Activated CD8-positive, alpha-beta memory T cell treated with anti-CD3 and anti-CD28 coated beads, Interleukin-2, amount 50 U/mL, for 48 hours (primary cell): ENCODE results near the gene PRICKLE4.
"Not testable (repeated sequence)": the region's sequence is repeated elsewhere in the genome, so short reads cannot be mapped to it uniquely, and the experiment has no call there.

ENCODE experiments used
- DNase-seq: peaks from one replicate; pipeline ENCODE4 v3.0.0-alpha.2; 2020

PRICKLE4 gene

GRCh38 chr6:41746107-41746506 is 34.5 kb upstream of the PRICKLE4 start:
- no peak for DNase-seq

GRCh38 chr6:41747256-41748101 is 33.1 kb upstream of the PRICKLE4 start, which contains the start of gene PGC:
Gene PGC (minus strand): TSS chr6:41747397. CDS start chr6:41747334, 63 bp downstream.
- no peak for DNase-seq

GRCh38 chr6:41748102-41748477 is 32.5 kb upstream of the PRICKLE4 start:
- no peak for DNase-seq

GRCh38 chr6:41748542-41748941 is 32.0 kb upstream of the PRICKLE4 start:
- no peak for DNase-seq

DNA sequence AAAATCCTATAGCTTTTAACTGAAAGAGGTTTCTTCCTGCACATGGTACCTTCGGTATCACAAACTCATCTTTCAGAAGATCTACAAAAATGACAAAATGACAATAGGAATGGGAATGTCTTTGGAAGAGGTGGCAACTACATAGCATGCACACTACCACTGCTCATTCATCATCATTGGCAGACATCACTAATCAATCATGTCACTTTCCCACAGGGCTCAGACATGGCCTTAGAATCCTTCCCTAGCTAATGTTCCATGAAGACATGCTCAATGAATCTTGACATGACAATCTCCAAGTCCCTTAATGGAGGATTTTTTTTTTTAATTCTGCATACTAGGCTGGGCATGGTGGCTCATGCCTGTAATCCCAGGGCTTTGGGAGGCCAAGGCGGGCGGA is 30.2 kb upstream of the PRICKLE4 start:
- DNase-seq, result no peak

GRCh38 chr6:41755895-41756294 is 24.7 kb upstream of the PRICKLE4 start:
- no peak for DNase-seq

DNA sequence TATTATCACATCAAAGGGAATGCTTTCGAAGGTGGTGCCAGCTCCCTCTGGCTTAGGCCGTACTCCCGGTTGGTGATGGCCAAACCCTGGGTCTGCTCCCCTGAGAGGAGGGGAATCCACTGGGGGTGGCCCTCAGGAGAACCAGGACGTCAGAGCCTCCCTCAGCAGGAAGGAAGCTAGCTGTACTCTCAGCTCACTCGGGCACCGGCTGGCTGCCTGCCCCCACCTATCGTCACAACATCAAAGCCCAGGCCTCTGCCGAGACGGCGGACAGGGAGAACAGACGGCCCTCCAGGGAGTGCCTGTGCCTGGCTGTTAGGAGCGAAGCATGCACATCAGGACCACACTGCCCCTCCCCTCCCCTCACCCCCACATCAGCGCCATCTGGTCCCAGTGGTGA is 24.2 kb upstream of the PRICKLE4 start:
- DNase-seq, result no peak

DNA sequence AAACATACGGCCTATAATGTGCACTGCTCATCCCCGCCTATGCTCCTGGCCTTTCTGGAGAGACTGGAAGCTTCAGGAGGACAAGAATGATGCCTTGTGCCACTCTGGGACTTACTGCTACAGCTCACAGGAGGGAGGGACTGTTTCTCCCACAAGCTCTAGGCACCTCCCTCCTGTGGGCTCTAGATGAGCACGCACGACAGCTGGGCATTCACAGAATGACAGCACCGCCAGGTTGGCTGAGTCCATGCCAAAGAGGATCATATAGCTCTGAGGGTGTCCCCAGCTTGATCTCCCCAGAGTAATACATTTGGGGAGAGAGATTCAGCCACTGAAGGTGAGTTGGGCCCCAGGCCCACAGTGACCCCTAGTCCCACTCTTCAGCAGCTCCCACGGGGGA is 23.3 kb upstream of the PRICKLE4 start:
- DNase-seq, result no peak

DNA sequence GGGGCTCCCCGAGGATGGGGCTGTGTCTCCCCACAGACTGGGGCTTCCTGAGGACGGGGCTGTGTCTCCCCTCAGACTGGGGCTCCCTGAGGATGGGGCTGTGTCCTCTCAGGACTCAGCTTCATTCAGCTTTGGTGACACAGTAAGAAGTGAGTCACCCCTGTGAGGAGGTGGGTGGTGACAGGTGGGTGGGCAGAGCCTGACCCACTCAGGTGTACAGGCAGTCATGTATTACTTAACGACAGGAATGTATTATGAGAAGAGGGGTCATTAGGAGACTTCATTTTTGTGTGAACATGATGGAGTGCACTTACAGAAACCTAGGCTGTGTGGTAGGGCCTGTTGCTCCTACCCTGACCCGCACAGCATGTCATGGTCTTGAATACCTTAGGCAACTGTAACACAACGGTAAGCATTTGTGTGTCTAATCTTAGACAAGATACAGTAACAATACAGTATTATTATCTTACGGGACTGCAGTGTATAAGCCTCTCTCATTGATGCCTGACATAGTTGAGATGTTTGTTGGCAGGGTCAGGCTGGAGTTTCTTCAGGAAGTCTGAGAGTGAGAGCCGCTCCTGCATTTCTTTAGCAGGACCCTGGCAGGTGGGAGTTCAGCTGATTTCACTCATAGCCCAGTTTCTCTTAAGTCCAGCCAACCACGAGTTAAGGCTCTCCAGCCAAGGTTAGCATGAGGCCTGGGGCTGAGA is 22.5 kb upstream of the PRICKLE4 start:
- no peak for DNase-seq

DNA sequence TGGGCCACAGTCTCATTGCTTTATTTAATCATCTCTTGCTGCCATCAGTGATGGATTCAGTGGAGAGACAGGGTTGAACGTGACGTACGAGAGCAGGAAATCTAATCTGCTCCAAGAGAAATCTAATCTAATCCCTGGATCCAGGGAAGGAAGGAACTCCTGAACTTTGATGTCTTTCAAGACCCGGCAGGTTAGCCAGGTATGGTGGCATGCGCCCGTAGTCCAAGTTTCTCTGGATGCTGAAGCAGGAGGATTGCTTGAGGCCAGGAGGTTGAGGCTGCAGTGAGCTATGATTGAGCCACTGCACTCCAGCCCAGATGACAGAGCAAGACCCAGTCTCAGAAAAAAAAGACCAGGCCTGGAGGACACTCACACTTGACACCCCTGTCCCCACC is 21.9 kb upstream of the PRICKLE4 start:
- DNase-seq, result no peak

DNA sequence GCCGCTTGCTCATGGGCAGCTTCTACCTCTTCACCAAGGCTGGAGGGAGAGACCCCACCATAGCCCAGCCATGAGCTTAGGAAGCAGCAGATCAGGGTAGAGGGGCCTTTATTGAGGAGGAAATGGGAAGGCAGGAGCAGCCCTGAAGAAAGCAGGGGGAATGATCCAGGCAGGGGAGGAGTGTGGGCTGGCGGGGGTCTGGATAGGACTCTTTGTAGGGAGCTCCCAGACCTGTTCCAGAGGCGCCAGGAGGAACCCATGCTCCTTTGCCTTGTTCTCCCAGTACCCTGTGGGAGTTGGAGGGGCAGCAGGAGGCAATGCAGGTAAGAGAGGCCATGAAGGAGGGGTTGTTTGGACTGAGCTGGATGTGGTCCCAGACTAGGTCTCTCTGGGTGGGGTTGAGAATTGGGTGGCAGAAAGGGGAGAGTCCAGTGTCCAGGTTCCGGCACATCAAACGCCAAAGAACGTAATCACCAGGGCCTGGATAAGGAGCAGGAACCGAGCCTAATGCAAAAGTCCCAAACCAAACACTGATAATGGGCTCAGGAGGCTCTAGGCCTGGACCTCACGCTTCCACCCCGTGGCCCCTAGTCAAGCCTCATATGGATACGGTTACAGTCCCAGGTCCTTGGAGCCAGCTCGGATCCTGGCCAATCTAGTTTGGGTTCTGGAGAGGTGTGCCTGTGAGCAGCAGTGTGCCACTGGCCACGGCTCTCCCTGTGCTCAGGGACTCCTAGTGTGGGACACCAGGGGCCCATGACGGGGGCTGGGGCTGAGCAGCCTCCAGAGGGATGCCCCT is 21.3 kb upstream of the PRICKLE4 start:
- no peak for DNase-seq

GRCh38 chr6:41759905-41760579 is 20.5 kb upstream of the PRICKLE4 start:
- no peak for DNase-seq

DNA sequence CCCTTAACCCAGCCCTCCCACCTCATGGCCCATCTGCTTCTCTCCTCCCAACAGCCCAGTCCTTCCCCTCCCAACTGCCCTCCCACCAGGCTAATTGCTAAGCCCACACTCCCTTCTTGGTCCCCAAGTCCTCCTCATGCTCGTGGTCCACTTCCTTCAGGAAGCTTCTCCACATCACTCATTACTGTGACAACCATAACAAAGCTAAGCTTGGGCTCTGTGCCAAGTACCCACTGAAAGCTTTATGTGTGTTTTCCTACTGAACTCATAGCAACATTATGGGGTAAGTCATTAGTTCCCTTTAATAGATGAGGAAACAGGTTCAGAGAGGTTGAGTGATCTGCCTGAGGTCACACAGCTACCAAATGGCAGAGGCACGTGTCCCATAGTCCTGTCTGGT is 17.1 kb upstream of the PRICKLE4 start:
- DNase-seq, result no peak

DNA sequence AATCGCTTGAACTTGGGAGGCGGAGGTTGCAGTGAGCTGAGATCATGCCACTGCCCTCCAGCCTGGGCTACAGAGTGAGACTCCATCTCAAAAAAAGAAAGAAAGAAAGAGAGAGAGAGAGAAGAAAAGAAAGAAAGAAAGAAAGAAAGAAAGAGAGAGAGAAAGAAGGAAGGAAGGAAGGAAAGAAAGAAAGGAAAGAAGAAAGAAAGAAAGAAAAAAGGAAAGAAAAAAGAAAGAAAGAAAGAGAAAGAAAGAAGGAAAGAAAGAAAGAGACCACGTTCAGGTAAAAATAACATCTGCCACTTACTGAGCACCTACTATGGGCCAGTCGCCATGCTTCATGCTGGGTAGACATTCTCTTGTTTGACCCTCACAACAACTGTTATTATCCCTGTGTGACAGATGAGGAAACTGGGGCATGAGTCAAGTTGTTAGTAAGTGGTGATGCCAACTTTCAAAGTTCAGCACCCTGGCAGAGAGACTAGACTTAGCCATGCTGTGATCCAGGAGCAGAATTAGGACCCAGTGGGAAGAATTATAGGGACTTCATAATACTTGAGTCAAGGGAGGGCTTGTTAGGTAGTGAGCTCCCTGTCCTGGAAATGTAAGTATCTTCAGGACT is 14.4 kb upstream of the PRICKLE4 start:
- DNase-seq, result not testable (repeated sequence)

- no peak for DNase-seq
Measured at GRCh38 chr6:41767112-41767833, 13.3 kb upstream of the PRICKLE4 start.

DNA sequence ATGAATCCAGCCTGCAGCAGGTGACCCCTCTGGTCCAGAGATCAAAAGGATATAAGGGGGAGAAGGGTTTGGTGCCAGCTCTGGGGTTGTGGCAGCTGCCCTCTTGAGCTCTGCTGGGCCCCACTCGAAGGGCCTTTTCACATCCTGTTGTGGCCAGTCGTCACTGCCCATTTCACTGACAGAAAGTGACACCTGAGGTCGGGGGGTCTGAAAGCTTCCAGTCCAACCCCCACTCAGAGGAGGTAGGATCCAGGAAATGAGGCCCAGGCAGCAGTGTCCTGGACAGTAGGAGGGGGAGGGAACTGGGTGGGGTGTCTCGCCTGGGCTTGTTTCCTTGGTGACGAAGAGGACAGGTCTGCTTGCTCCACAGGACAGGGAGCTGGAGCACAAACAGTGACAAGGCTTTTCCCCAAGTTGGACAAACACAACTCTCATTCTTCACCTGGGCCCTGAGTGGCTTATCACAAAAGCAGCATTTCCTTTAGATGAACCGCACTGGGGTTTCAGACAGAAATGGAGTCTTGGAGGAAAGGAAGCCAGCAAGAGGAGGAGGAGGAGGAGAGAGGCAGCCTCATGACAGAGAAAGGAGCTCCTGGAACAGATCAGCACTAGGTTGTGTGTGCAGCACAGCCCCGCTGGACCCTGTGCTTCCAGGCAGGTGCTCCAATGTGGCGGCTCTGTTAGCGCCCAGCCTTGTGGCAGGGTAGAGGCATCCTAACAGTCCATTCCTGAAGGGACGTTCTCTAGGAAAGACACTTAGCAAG is 11.9 kb upstream of the PRICKLE4 start:
- DNase-seq, result no peak

DNA sequence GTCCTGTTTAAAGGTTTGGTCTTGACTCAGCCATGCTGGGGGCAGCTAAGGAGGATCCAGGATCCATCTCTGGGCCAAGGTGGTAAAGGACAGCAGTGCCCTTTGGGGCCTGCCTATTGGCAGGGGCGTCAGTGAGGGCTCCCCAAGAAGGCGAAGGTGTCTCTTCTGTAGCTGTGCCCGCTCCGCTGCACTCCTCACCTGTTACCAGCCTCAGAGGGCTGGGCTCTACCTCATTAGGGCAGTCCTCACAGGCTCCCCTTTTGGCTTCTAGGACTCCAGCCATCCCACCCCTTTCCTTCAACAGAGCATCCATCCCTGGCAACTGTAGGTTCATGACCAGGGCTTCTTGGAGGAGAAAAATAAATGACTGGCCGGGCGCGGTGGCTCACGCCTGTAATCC is 11.2 kb upstream of the PRICKLE4 start:
- DNase-seq, result no peak

GRCh38 chr6:41770381-41771057 is 10.1 kb upstream of the PRICKLE4 start:
- no peak for DNase-seq

DNA sequence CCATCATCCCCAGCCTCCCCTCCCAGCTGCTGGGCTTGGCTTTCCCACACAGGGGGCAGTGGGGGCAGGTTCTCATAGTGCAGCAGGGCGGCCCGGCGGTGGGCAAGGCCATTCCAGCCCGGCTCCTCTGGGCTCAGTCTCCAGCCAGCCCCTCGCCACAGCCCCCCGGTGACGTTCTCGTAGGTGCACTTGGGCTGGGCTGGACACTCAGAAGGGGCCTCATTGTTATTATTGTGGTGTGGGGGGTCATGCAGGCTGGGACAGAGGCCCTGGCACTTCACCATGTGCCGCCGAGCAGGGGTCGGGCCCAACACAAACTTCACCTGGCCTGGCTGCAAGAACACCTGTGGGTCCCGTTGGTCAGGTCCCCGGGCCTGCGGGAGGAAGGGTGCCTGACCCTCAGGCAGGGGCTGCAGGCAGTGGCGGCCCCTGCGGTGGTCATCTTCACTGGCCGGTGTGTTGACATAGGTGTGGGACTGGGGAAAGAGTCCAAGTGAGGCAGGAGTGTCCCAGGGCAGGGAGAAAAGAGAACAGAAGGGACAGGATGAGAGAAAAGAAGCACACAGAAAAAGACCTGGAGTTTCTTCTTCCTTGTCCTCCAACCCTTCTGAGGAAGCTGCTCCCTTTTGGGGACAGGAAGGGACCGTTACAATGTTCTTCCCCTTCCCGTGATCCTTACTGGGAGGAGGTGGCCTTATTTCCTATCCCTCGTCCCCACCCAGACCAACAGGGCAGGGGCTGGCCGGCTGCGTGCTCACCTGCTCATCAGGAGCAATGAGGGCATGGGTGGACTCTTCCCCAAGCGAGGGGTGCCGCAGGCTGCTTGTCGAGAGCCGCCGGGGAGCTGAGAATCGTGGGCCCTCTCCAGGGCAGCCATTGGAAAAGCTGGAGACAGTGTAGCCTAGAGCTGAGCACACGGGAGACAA is 9.3 kb upstream of the PRICKLE4 start:
- no peak for DNase-seq
